PC-3 (cell line): ENCODE measurements around the gene LRRC59.

Source experiments
- EZH2 ChIP-seq: fragments of 300-600 bp; sonication (generic); IDR thresholded peaks from one replicate; pipeline ENCODE4 v1.6.1; 2017; ENCODE audit warnings: antibody characterized with exemption, mild to moderate bottlenecking, low read length; ENCODE audit not compliant: unreplicated experiment
- TF ChIP-seq, protein P1 (sequence below): fragments of 300-600 bp; sonication (generic); conservative IDR thresholded peaks from 2 replicates; pipeline ENCODE4 v1.5.1; 2017; ENCODE audit warnings: antibody characterized with exemption, low read depth, mild to moderate bottlenecking, low read length

DNA sequence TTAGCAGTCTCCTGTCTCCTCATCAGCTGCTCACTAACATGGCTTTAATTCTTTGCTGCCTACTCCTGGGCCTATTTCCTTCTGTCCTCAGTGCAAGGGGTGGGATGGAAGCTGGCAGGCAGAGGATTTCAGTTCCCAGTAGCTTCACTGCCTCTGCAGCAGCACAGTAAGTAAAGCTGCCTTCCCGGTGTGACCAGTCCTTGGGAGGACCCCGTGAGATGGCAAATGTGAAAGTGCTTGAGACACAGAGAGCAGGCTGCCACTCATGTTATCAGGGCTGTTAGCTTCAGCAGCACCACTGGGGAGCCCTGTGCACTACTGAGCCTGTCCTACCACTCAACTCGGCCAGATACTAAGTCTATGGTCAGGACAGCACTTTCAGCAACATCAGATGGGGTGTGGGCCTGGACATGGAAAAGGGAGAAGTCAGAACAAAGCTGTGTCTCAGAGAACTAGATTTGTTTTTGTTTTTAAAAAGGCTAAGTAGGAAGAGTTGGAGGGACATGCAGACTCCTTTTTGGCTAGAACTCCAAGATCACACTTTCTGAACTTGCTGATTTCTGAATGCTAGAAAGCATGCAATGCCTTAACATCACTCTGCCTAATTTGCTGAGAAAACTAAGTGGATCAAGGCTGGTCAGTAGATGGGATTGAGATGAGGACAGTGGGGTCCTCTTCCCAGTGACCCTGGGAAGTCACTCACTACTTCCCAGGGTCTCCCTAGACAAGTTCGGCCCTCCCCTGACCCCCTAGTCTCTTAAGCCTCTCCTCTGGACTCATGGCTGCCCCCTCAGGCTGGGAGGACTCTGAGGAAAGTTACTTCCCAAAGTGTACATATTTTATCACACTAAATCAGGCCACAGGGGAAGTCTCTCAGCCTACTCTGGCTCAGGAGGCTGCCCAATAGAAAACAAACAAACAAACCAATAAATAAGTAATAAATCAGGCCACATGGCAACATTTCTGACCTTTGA is 29.8 kb upstream of the LRRC59 start:
- TF ChIP-seq, protein P1, sequence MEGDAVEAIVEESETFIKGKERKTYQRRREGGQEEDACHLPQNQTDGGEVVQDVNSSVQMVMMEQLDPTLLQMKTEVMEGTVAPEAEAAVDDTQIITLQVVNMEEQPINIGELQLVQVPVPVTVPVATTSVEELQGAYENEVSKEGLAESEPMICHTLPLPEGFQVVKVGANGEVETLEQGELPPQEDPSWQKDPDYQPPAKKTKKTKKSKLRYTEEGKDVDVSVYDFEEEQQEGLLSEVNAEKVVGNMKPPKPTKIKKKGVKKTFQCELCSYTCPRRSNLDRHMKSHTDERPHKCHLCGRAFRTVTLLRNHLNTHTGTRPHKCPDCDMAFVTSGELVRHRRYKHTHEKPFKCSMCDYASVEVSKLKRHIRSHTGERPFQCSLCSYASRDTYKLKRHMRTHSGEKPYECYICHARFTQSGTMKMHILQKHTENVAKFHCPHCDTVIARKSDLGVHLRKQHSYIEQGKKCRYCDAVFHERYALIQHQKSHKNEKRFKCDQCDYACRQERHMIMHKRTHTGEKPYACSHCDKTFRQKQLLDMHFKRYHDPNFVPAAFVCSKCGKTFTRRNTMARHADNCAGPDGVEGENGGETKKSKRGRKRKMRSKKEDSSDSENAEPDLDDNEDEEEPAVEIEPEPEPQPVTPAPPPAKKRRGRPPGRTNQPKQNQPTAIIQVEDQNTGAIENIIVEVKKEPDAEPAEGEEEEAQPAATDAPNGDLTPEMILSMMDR = peak; percentile 82
- no peak for TF ChIP-seq EZH2
